ENCODE results near the gene PRUNE2.

Gene PRUNE2

DNA sequence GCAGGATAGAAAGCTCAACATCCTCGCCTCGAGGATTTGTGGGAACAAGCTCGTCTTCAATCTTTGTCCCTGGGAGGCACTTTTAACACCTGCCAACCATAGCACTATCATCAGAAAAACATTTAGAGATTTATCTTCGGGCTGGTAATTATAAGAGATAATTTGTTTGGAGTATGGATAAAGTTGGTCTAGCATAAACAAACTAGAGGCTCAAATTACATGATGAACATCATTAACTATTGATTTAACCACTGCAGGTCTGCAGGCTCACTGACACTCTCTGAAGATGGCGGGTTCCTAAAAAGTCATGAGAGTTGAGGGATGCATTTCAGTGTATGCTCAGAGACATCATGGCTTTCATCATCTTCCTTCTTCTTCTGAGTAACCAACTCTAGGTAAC lies 167.5 kb downstream of the PRUNE2 start:
- Mint-ChIP-seq H3K36me3 (no peaks in the 10 kb centered on the region), H3K27me3 (peaks cover 6% of the 10 kb centered on the region), H3K9me3 (peaks cover 2% of the 10 kb centered on the region), H3K4me1 (no peaks in the 10 kb centered on the region), H3K4me3 (no peak overlapping the region), H3K27ac (no peak overlapping the region)
- DNase-seq (ENCODE audit: low spot score in 2 of 2) (no peak), ATAC-seq (ENCODE audit: low read depth) (no peak)

DNA sequence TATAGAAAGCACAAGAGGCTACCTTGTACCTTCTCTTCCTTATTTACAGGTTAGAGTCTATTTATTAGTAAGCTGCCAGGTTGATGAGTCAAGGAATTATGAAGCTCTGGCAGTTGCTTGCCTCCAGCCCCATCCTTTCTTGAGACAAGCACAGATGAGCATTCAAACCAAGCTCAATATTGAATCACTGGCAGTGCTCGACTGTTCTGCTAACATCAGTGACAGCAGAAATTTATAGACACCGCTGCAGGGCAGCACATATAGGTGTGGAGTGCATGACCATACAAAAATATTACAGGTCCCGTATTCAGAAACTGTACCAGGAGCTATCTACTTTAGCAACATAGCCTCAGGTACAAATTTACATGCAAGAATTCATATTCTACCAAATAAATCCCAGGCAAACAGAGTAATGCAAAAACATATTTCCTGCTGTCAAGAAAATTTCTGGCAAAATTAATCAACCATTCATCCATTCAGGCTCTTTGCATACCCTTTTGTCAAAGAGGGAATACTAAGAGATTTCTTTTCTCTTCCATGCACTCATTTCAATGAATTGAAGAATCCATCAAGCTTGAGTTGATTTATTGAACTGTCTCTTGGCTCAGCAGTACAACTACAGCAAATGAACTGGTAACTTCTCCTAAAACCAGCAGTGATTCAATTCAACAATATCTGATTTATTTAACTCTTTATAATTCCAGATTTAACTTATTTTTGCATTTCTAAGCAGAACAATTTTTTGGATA lies 168.6 kb downstream of the PRUNE2 start:
- DNase-seq (ENCODE audit: low spot score in 2 of 2) (no peak), ATAC-seq (ENCODE audit: low read depth) (no peak)
- Mint-ChIP-seq H3K36me3 (no peaks in the 10 kb centered on the region), H3K4me1 (no peaks in the 10 kb centered on the region), H3K4me3 (no peak overlapping the region), H3K9me3 (no peaks in the 10 kb centered on the region), H3K27ac (no peak overlapping the region), H3K27me3 (peaks cover 6% of the 10 kb centered on the region)

DNA sequence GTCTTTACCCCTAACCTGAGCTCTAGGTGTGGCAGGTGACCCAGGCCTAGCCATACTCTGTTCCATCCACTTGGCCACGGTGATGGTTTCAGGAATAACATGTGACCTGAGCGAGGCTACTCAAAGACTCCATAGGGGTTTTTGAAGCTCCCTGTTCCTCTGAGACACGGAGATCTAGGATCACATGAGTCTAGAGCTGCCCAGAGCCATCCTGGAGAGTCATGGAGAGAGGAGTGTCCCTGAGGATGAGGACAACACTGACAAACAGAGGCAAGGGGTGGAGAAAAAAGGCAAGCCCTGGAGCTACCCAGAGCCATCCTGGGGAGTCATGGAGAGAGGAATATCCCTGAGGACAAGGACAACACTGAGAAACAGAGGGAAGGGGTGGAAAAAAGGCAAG lies 171.2 kb downstream of the PRUNE2 start:
- ATAC-seq (ENCODE audit: low read depth) (no peak), DNase-seq (ENCODE audit: low spot score in 2 of 2) (no peak)
- Mint-ChIP-seq H3K4me3 (no peak overlapping the region), H3K4me1 (no peaks in the 10 kb centered on the region), H3K9me3 (no peaks in the 10 kb centered on the region), H3K27ac (no peak overlapping the region), H3K27me3 (peaks cover 4% of the 10 kb centered on the region), H3K36me3 (no peaks in the 10 kb centered on the region)

DNA sequence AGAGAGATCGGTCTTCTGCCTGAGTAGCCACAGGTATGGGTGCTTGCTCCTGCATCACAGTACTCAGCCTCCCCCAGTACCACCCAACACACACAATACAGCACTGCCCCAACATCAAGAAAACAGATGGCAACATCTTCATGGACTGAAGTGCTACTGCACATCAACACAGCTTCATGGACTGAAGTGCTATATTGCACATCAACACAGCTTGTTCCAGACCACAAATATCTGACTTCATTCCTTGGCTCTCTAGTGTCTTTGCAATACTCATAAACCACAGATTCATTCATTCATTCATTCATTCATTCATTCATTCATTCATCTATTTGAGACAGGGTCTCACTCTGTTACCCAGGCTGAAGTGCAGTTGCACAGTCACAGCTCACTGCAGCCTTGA lies 172.8 kb downstream of the PRUNE2 start:
- H3K27me3 Mint-ChIP-seq: peaks cover 4% of the 10 kb centered on the region
- H3K9me3 Mint-ChIP-seq: no peaks in the 10 kb centered on the region
- H3K4me3 Mint-ChIP-seq: no peak overlapping the region
- ATAC-seq (ENCODE audit: low read depth) (no peak), DNase-seq (ENCODE audit: low spot score in 2 of 2) (no peak)
- no peaks in the 10 kb centered on the region for H3K4me1 Mint-ChIP-seq
- H3K36me3 Mint-ChIP-seq: no peaks in the 10 kb centered on the region
- no peak overlapping the region for H3K27ac Mint-ChIP-seq

DNA sequence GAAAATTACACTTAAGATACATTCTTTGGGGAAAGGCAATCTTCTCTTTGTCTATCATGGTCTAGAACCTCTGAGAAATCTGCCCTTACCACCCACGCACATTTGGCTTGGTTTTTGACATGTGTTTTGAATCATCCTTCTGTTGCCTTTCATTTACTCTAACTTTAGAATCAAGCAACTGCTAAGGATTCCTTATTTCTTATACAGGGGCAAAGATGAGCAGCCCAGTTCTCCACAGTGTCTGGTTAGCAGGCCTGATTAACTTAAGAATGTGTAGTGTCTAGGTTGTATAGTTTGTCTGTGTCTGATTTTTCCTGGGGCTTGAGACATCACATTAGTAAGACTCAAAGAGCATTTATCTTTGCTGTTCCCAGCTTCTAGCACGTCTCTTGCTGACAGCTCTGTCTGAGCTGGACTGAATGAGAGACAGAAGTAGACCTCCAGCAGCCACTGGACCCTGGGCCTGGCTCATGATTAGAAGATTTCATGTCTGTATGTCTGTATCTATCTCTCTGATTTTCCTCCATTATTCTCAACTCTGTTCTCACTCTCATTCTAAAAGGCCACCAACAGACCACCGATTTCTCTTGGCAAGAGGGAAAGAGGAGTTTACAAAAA lies 173.5 kb downstream of the PRUNE2 start:
- no peaks in the 10 kb centered on the region for H3K4me1 Mint-ChIP-seq
- no peak for ATAC-seq (ENCODE audit: low read depth)
- no peaks in the 10 kb centered on the region for H3K36me3 Mint-ChIP-seq
- H3K27me3 Mint-ChIP-seq: peaks cover 4% of the 10 kb centered on the region
- DNase-seq (ENCODE audit: low spot score in 2 of 2): no peak
- no peak overlapping the region for H3K4me3 Mint-ChIP-seq
- no peaks in the 10 kb centered on the region for H3K9me3 Mint-ChIP-seq
- H3K27ac Mint-ChIP-seq: no peak overlapping the region

DNA sequence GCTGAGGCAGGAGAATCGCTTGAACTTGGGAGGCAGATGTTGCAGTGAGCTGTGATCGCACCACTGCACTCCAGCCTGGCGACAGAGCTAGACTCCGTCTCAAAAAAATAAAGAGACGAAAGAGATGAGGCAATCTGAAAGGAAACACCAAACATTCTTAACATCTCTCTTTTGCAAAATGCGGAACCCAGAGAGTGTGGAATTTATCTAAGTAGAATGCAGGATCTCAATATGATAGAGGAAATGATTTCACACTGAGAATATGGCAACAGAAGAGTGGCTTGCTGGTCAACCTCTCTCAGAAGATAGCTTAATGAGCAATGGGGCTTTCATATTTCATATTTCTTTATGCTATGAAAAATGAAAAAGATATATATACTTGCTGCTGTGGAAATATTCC lies 175.1 kb downstream of the PRUNE2 start:
- no peaks in the 10 kb centered on the region for H3K36me3 Mint-ChIP-seq
- no peak for DNase-seq (ENCODE audit: low spot score in 2 of 2)

DNA sequence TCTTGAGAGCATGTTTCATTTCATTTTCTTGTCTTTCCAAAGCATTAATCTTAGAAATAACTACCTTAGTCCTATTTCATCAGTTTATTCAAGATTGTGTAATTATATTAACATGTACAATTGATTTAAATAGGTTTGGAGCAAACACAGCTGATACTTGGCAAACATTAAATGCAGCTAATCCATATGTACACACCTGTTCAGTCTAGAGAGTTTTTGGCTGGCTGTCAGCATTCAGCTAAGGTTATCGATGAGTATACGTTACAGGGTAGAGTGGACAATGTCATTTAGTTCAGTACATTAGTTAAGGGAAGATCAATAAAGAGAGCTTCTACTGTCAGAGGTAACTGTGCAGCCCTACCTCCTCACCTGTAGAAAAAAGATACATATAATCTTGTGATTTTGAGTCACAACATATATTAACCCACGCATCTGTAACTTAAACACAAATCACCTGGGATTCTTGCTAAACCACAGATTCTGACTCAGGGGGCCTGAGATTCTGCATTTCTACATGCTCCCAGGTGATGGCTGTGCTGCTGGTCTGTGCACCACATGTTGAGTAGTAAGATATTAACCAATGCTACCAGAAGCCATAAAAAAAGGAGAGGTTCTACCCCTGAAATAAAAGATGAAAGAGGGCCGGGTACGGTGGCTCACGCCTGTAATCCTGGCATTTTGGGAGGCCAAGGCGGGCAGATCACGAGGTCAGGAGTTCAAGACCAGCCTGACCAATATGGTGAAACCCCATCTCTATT lies 175.8 kb downstream of the PRUNE2 start:
- H3K27me3 Mint-ChIP-seq: peaks cover 7% of the 10 kb centered on the region
- no peaks in the 10 kb centered on the region for H3K9me3 Mint-ChIP-seq
- no peak for ATAC-seq (ENCODE audit: low read depth)
- no peaks in the 10 kb centered on the region for H3K4me1 Mint-ChIP-seq
- no peak overlapping the region for H3K4me3 Mint-ChIP-seq
- no peak for DNase-seq (ENCODE audit: low spot score in 2 of 2)
- no peaks in the 10 kb centered on the region for H3K36me3 Mint-ChIP-seq
- H3K27ac Mint-ChIP-seq: no peak overlapping the region

More for the DNA sequence above, 175.1 kb downstream of the PRUNE2 start:
- Mint-ChIP-seq H3K4me3 (no peak overlapping the region), H3K4me1 (no peaks in the 10 kb centered on the region), H3K27me3 (peaks cover 4% of the 10 kb centered on the region), H3K9me3 (no peaks in the 10 kb centered on the region), H3K27ac (no peak overlapping the region)
- no peak for ATAC-seq (ENCODE audit: low read depth)

DNA sequence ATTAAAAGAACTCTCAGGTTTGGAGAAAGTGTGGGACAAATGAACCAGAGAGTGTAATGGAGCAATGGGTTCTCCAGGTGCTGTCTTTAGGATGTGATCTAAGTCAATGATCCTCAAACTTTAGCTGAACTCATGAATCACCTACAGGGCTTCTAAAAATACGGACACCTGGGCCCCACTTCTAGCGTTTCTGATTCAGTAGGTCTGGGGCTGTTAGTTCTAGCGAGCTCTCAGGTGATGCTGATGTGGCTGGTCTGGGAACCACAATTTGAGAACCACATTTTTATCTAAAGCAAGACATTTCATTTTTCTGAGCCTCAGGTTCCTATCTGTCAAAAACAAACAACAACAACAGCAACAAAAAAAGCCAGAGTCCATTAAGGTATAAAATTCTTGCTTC lies 176.8 kb downstream of the PRUNE2 start:
- no peaks in the 10 kb centered on the region for H3K36me3 Mint-ChIP-seq
- H3K4me1 Mint-ChIP-seq: no peaks in the 10 kb centered on the region
- DNase-seq (ENCODE audit: low spot score in 2 of 2) (no peak), ATAC-seq (ENCODE audit: low read depth) (no peak)
- no peak overlapping the region for H3K4me3 Mint-ChIP-seq
- H3K27ac Mint-ChIP-seq: no peak overlapping the region
- peaks cover 4% of the 10 kb centered on the region for H3K27me3 Mint-ChIP-seq
- no peaks in the 10 kb centered on the region for H3K9me3 Mint-ChIP-seq

DNA sequence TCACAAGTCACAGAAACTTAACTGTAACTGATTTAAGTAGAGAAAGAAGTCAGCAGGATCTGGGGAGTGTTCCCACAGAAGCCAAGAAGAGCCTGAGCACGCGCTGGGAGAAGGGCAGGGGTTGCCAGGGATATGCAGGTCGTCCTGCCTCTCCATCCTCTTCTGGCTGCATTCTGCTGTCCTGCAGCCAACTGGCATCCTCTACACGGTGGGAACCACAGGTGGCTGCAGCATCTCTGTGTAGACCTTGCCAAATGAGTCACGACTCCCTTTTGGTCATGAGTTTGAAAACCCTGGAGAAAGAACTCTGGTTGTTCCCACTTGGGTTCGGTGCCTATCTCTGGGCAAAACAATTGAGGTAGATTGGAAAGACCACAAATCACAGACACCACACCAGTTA lies 180.0 kb downstream of the PRUNE2 start:
- Mint-ChIP-seq H3K9me3 (no peaks in the 10 kb centered on the region), H3K27ac (no peak overlapping the region), H3K36me3 (no peaks in the 10 kb centered on the region), H3K4me1 (no peaks in the 10 kb centered on the region), H3K4me3 (no peak overlapping the region), H3K27me3 (peaks cover 4% of the 10 kb centered on the region)
- ATAC-seq (ENCODE audit: low read depth): no peak
- DNase-seq (ENCODE audit: low spot score in 2 of 2): no peak

DNA sequence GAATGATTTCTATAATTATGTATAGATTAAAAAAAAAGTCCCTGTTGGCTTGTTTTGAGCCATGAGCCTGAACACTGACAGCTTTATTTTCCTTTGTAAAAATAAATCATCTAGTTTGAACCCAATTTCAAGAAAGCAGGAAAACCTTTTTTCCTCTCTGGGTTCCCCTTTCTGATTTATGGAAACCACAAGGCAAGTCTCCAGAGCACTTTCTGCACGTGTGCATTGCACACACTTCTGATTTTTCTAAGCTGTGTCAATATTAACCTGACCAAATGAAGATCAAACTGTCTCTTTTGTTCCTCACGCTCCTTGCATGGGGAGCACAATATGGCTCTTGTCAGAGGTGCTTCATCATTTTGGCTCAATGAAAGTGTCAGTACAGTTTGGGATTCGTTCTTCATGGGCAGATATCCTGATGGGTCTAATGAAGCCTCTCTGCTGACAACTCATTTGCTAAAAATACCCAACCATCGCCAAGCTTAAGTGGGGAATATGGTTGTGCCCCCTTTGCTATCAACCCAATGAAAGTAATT lies 180.8 kb downstream of the PRUNE2 start:
- no peak overlapping the region for H3K27ac Mint-ChIP-seq

DNA sequence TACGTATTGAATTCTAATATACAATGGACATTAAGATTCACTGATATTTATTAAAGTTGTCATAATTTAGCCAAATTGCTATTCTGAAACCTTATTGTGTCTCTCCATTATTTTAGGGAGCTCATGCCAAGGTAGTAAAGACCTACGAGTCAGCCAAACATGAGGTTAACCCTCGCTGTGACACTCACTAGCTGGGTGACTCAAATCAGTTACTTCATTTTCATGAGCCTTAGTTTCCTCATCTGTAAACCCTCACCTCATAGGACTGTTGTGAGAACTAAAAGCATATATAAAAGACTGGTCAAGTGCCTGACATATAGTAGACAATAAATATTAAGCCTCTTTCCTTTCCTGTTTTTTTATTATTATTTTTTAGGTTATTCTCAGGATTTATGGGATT lies 185.7 kb downstream of the PRUNE2 start:
- Mint-ChIP-seq H3K36me3 (no peaks in the 10 kb centered on the region), H3K4me1 (peaks cover 3% of the 10 kb centered on the region), H3K9me3 (no peaks in the 10 kb centered on the region), H3K27ac (no peak overlapping the region), H3K27me3 (peaks cover 9% of the 10 kb centered on the region), H3K4me3 (no peak overlapping the region)
- DNase-seq (ENCODE audit: low spot score in 2 of 2): no peak
- no peak for ATAC-seq (ENCODE audit: low read depth)

More for the DNA sequence above, 180.8 kb downstream of the PRUNE2 start:
- Mint-ChIP-seq H3K36me3 (no peaks in the 10 kb centered on the region), H3K27me3 (peaks cover 4% of the 10 kb centered on the region), H3K4me3 (no peak overlapping the region), H3K9me3 (no peaks in the 10 kb centered on the region), H3K4me1 (no peaks in the 10 kb centered on the region)
- ATAC-seq (ENCODE audit: low read depth) (no peak), DNase-seq (ENCODE audit: low spot score in 2 of 2) (no peak)

DNA sequence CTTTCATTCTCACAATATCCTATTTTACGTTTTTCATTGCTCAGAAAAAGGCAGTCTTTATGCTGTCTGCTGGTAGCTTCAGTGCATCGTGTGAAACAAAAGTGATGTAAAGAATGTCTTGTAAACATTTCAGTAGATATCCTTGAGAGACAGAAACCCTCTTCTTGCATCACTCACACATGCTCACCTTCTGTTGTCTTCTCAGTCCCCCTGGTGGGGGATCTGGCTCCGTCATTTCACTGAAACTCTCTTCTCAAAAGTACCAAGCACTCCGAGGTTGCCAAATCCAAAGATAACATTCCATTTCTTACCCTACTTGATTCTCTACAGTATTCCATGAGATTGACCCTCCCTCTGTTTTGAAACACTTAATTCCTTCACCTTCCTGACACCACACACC lies 187.7 kb downstream of the PRUNE2 start:
- Mint-ChIP-seq H3K27me3 (peaks cover 7% of the 10 kb centered on the region), H3K4me1 (peaks cover 3% of the 10 kb centered on the region), H3K27ac (no peak overlapping the region), H3K36me3 (no peaks in the 10 kb centered on the region), H3K4me3 (no peak overlapping the region), H3K9me3 (no peaks in the 10 kb centered on the region)
- ATAC-seq (ENCODE audit: low read depth): no peak
- no peak for DNase-seq (ENCODE audit: low spot score in 2 of 2)

DNA sequence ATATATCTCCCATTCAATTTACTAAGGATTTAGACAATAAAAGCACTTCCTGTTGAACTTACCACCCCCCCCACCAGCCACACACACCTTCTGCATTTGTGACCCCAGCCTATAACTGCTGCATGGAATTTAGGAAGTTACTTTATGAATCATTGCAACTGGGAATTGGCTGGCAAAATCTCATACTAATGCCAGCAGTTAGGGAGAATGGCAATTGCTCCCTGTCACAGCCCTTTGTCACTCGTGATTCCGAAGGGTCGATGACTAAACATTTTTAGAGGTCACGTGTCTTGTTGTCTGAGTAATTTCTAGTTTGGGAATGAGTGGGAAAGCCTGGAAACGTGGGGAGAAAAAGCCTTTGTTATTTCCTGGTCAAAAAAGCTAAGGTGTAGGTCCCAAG lies 188.3 kb downstream of the PRUNE2 start:
- peaks cover 3% of the 10 kb centered on the region for H3K4me1 Mint-ChIP-seq
- H3K9me3 Mint-ChIP-seq: no peaks in the 10 kb centered on the region
- H3K4me3 Mint-ChIP-seq: no peak overlapping the region
- H3K27ac Mint-ChIP-seq: no peak overlapping the region
- no peaks in the 10 kb centered on the region for H3K36me3 Mint-ChIP-seq
- no peak for ATAC-seq (ENCODE audit: low read depth)
- DNase-seq (ENCODE audit: low spot score in 2 of 2): no peak
- peaks cover 8% of the 10 kb centered on the region for H3K27me3 Mint-ChIP-seq

DNA sequence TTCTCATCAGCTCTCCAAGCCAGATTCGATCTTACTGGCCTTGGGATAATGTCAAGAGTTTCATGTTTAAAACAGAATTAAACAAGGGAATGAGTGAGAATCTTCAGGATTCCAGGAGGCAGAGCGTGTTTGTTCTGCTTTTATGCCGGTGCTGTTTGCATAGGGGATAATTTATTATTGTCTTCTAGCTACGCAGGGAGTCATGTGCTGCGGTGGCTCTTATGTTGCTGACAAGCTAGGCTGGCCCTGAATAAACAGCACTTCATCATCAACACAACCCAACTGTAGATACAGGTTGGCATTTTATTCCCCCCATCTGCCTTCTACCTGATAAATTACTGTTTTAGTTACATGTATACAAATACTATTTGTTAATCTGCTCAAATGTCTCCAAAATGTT lies 188.7 kb downstream of the PRUNE2 start:
- peaks cover 3% of the 10 kb centered on the region for H3K4me1 Mint-ChIP-seq
- no peak overlapping the region for H3K27ac Mint-ChIP-seq
- no peak for ATAC-seq (ENCODE audit: low read depth)
- DNase-seq (ENCODE audit: low spot score in 2 of 2): no peak
- peaks cover 10% of the 10 kb centered on the region for H3K27me3 Mint-ChIP-seq
- H3K4me3 Mint-ChIP-seq: no peak overlapping the region
- H3K36me3 Mint-ChIP-seq: no peaks in the 10 kb centered on the region
- no peaks in the 10 kb centered on the region for H3K9me3 Mint-ChIP-seq

All from memory B cell (primary cell).